ENCODE data around the gene RNF220.

The RNF220 gene

DNA sequence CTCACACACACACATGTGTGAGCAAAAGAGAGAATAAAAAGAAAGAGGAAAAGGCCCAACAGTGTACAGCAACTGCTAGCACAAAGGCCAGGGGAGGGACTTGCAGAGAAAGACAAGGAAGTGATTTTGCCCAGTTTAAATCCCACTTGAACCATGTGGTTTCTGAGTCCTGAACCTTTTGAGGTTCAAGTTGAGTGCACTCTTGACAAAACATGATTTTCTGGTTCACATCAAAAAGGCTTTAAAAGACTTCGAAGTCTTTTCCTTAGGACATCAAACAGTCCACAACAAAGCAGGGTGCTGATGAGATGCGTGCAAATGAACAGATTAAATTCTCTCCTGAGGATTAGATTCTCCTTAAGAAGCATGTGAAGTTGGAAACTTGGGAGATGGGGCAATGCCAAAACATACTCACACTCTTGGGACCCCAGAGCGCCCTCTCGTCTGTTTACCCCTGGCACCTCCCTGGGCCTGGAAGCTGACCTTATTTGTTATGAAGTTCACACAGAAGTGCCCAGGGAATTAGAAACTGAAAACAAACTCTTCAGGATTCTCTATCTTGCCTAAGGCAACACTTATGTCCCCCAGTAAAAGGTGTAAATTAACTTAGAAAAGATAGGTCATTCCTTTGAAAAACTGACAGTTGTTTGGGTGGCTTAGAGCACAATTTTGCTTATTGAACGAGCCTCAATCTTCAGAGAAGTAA, 31.5 kb downstream of the RNF220 start:
- DNase-seq: no peak

- DNase-seq: no peak
Observed at GRCh38 chr1:44437107-44437716, 32.2 kb downstream of the RNF220 start.

- no peak for DNase-seq
Observed at GRCh38 chr1:44442791-44443190, 37.7 kb downstream of the RNF220 start.

DNA sequence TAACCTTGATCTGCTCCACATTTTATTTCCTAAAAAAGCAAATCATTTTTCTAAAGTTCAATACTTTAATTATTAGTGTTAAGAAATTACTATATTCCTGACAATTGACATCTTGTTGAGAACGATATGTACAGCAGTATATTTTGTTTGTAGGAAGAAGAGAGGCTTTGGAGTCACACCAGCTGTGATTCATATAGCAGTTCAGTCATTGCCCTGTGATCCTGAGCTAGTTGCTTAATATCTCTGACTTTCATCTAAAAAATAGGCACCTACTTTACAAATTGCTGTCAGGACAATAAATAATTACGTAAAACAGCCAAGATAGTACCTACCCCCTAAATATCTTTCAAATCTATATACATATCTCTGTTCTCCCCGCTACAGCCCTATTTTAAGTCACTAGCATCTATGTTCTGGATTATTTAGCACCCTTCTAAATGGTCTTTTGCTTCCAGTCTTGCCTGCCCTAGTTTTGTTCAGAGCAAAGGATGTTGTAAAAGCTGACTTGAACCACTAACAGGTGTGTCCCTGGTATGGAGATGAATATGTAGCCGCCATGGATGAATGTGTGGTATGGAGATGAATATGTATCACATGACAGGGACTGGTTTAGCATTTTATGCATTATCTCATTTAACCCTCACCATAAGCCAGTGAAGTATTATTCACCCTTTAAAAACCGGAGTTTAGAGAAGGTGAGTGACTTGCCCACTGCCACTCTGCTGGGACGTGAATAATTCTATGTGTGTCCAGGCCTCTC, 42.2 kb downstream of the RNF220 start:
- no peak for DNase-seq

GRCh38 chr1:44453798-44454349, 48.8 kb downstream of the RNF220 start:
- no peak for DNase-seq

- no peak for DNase-seq
Observed at GRCh38 chr1:44454704-44455103, 49.6 kb downstream of the RNF220 start.

DNA sequence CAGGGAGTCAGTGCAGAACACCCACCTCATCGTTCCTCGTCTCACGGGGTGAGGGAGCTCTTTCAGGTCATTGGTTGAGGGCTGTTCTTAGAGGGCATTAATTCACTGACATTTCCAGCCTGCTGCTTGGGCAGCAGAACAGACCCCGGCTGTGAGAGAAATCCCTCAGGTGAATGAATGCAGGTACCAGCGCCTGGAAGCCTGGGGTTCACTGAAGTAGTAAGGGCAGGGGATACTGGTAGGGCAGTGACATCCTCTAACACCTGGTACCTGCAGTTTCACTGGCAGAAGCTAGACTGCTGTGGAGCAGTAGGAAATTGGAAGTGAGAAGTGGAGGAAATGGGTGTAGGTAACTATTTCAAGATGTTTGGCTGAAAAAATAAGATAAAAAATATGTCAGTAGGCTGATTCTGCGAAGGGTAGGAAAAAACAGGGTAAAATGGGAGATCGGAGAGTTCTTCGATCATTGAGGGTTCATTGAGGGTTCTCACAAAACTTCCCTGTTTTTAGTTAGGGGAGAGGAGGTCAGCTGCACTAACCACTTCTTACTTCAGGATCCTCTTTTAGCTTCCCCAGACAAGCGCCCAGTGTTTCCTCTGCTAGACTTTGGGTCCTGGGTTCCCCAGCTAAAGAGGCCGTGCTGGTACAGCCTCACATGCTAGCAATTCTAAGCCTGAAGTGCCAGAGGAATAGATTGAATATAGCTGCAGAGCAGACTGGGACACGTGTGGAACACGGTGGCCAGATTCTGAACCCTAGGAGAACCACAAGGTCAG, 55.2 kb downstream of the RNF220 start:
- DNase-seq: no peak

- DNase-seq: no peak
Observed at GRCh38 chr1:44464361-44464760, 59.3 kb downstream of the RNF220 start.

- DNase-seq: no peak
Observed at GRCh38 chr1:44467566-44467965, 62.5 kb downstream of the RNF220 start.

DNA sequence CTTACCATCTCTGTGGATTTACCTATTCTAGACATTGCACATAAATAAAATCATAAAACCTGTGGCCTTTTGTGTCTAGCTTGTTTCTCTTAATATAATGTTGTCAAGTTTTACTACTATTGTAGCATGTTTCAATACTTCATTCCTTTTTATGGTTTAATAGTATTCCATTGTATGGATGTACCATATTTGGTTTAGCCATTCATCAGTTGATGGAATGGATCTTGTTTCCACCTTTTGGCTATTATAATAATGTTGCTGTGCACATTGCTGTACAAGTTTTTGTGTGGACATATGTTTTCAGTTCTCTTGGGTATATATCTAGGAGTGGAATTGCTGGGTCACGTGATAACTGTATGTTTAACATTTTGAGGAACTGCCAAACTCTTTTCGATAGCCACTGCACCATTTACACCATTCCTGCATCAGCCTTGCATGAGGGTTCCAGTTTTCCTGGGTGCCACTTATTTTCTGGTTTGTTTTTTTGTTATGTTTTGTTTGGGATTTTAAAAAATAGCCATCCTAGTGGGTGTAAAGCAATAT, 66.9 kb downstream of the RNF220 start:
- no peak for DNase-seq

GRCh38 chr1:44472620-44473525, 67.8 kb downstream of the RNF220 start:
- no peak for DNase-seq

GRCh38 chr1:44476891-44477290, 71.8 kb downstream of the RNF220 start:
- no peak for DNase-seq

GRCh38 chr1:44481701-44482100, 76.6 kb downstream of the RNF220 start:
- DNase-seq: no peak

GRCh38 chr1:44483089-44483874, 78.2 kb downstream of the RNF220 start:
- DNase-seq: no peak

DNA sequence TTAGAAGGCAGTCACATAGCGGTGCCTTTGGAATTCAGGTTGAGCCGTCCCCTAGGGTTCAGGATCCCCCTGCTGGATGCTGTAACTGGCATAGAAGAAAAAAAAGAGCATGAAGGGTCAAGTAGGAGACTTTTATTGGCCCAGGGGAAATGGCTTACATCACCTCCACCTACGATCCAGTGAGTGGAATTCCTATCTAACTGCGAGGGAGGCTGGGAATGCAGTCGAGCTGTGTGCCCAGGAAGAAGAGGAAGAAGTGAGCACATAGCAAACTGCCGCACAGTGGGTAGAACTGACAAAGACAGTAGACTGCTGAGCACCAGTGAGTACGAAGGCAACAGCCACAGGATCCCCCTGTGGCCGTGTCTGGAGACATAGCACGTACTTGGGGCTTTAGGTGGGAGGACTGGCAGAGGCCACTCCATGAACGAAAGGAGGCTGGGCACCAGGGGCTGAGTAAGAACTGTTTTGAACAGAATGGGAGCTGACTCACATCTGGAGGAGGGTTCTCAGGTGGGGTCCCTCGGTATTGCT, 79.2 kb downstream of the RNF220 start:
- DNase-seq: no peak

DNA sequence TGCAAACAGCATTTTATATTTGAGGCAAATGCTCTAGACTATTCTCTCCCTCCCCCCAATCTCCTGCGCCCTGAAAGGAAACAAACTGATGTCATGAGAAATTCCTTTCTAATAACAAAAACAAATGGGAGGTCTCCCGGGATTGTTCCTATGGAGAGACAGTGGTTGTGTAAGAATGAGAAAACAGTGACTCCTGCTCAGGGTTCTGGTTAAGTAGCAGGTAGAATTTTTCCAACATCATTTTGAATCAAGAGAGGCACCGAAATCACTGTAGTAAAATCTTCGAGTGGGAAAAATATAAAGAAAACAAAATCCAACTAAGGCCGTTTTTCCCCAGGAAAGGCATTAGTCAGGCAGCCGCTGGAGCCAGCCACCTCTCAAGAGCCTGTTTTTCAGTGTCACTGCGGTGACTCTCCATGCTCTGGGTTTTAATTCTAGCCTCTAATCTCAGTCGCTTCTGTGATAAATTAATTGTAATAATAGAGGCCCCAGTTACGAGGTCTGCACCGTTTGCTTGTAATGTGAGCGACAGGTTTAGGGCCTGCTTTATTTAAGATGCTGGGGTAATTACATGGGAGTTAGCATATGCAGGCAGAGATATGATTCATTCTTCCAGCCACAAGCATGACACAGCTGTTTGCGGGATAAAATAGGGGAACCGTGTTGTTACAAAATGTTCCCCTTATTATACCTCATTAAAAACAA, 80.3 kb downstream of the RNF220 start:
- DNase-seq: peak; percentile 60

- DNase-seq: no peak
Observed at GRCh38 chr1:44485934-44486460, 80.9 kb downstream of the RNF220 start.

GRCh38 chr1:44489481-44489880, 84.4 kb downstream of the RNF220 start:
- no peak for DNase-seq

DNA sequence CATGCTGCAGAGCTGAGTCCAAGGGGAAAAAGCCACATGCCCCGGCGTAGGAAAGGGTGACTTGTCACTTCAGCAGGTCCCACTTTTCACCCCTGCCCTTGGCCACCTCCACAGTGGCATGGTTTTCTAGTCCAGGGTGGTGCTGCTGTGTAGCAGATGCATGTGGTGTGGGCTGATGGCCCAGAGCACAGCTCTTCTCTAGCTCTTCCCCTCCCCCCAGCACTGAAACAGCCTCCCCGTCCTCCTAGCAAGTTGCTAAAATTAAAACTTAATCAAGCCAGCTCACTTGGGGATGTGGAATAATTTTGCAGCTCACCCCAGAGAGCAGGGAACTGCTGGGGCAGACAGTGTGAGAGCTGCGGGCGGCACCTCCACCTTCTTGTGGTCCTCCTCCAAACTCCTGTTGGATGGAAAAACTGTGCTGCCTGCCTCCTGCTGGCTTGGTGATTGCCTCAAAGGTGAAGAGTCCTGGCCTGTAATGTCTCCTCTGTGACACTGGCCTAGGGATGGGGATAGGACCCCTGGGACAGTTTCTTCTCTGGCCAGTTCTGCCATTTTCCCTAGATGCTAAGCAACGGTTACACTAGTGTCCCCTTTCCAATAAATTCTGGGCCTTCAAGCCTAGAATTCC, 91.6 kb downstream of the RNF220 start:
- no peak for DNase-seq

Data from NCI-H146 (cell line).